Astrocyte (in vitro differentiated cells and primary cell): ENCODE measurements around the gene MEIKIN. TPM values are rescaled to one million over a fixed set of nuclear protein-coding genes. Genes with fewer than 3 reads are reported as not detected.

Experiments used
- DNase-seq: peaks from one replicate; pipeline ENCODE4 v3.0.0-alpha.2; 2010; ENCODE audit warnings: low read depth
- FAIRE-seq: peaks from 2 replicates; lab custom pipeline; 2011; peaks lifted over from hg19 to GRCh38; lab: Jason Lieb, UNC
- H2AFZ ChIP-seq: 2 replicates; pipeline ENCODE4 v1.6.0; 2012; ENCODE audit warnings: low read depth, low read length, inconsistent platforms
- H3K27ac ChIP-seq: 2 replicates; pipeline ENCODE4 v1.5.1; 2011; ENCODE audit warnings: low read depth, low read length, inconsistent platforms
- H3K27me3 ChIP-seq: 2 replicates; pipeline ENCODE4 v1.6.0; 2011; ENCODE audit warnings: low read length, inconsistent platforms; ENCODE audit not compliant: insufficient read depth
- H3K36me3 ChIP-seq: 2 replicates; pipeline ENCODE4 v1.5.1; 2011; ENCODE audit warnings: low read length, inconsistent platforms; ENCODE audit not compliant: insufficient read depth
- H3K4me1 ChIP-seq: 2 replicates; pipeline ENCODE4 v1.5.1; 2011; ENCODE audit warnings: low read length, inconsistent platforms; ENCODE audit not compliant: insufficient read depth
- H3K4me2 ChIP-seq: 2 replicates; pipeline ENCODE4 v1.6.0; 2012; ENCODE audit warnings: low read length, inconsistent platforms
- H3K4me3 ChIP-seq: 2 replicates; pipeline ENCODE4 v1.5.1; 2011; ENCODE audit warnings: low read depth, mild to moderate bottlenecking, low read length, inconsistent platforms; ENCODE audit not compliant: insufficient read depth
- H3K79me2 ChIP-seq: 2 replicates; pipeline ENCODE4 v1.6.0; 2012; ENCODE audit warnings: mild to moderate bottlenecking, low read length, inconsistent platforms; ENCODE audit not compliant: insufficient read depth
- H3K9ac ChIP-seq: 2 replicates; pipeline ENCODE4 v1.6.0; 2012; ENCODE audit warnings: mild to moderate bottlenecking, low read length, inconsistent platforms
- H3K9me3 ChIP-seq: 2 replicates; pipeline ENCODE4 v1.5.1; 2012; ENCODE audit warnings: low read depth, mild to moderate bottlenecking, low read length, inconsistent platforms; ENCODE audit not compliant: insufficient read depth
- H4K20me1 ChIP-seq: 2 replicates; pipeline ENCODE4 v1.6.0; 2012; ENCODE audit warnings: low read length, inconsistent platforms; ENCODE audit not compliant: insufficient read depth
- H3K27ac Mint-ChIP-seq: one replicate; pipeline ENCODE4 v1.8.0; 2021; ENCODE audit warnings: mild to moderate bottlenecking, mixed read lengths; ENCODE audit not compliant: unreplicated experiment
- H3K27me3 Mint-ChIP-seq: one replicate; pipeline ENCODE4 v1.8.0; 2021; ENCODE audit warnings: low read depth, mixed read lengths; ENCODE audit not compliant: unreplicated experiment
- H3K36me3 Mint-ChIP-seq: one replicate; pipeline ENCODE4 v1.8.0; 2021; ENCODE audit warnings: low read depth, mixed read lengths; ENCODE audit not compliant: unreplicated experiment
- H3K4me1 Mint-ChIP-seq: one replicate; pipeline ENCODE4 v1.8.0; 2021; ENCODE audit warnings: low read depth, mixed read lengths; ENCODE audit not compliant: unreplicated experiment
- H3K4me3 Mint-ChIP-seq: one replicate; pipeline ENCODE4 v1.8.0; 2021; ENCODE audit warnings: mild to moderate bottlenecking, moderate library complexity, mixed read lengths; ENCODE audit not compliant: unreplicated experiment
- H3K9me3 Mint-ChIP-seq: one replicate; pipeline ENCODE4 v1.8.0; 2021; ENCODE audit warnings: mild to moderate bottlenecking, mixed read lengths; ENCODE audit not compliant: unreplicated experiment
- CTCF ChIP-seq: IDR thresholded peaks from 2 replicates; pipeline ENCODE4 v1.5.1; 2011; ENCODE audit warnings: low read depth, mild to moderate bottlenecking, inconsistent platforms, low read length, moderate library complexity; ENCODE audit not compliant: insufficient read depth
- EZH2 ChIP-seq: IDR thresholded peaks from 2 replicates; pipeline ENCODE4 v1.6.1; 2012; ENCODE audit warnings: mild to moderate bottlenecking, low read length, inconsistent platforms; ENCODE audit not compliant: insufficient read depth
- total RNA-seq: library from RNA; stranded (reverse); gene quantifications from 2 replicates; pipeline ENCODE4 v1.2.1, GENCODE V29; 2021

The MEIKIN gene
- total RNA-seq, 1 donor from 2014 or later, result not detected

DNA sequence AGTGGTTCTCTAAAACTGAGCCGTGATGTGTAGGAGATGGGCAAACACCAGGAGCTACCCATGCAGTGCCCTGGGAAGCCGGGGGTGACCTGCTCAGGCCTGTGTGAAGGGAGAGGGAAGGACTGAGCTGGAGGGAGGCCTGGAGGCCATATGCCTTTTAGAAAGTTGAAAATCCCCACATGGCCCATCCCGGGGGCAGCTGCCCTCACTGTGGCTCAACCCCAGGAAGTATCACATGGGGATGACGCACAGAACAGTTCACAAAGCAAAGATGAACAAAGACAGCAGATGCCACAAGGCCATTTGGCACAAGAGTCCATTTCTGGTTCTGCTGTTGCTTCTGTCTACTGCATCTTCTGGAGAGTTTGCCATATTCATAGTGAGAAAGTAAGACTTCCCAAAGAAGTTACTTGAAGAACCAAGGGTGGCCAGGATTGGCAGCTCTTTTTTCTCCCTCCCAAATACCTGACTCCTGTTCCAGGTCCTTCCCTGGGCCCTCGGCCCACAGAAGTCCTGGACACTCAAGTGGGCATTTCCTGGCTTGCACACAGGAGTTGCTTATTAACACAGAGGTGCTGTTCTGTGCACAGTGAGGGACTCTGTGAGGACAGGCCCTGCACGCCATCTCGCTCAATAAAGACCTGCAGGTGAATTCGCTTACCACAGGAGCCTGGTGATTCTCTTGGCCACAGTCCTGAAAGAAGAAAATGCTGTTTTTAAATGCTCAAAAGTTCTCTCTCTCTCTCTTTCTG is 40.9 kb upstream of the MEIKIN start:
- H3K4me3 ChIP-seq, result no peak overlapping the region
- no peaks in the 10 kb centered on the region for H3K36me3 ChIP-seq
- H3K4me1 ChIP-seq, result no peaks in the 10 kb centered on the region
- Mint-ChIP-seq H3K4me1 (peaks cover 18% of the 10 kb centered on the region), H3K27ac (no peak overlapping the region), H3K27me3 (peaks cover 34% of the 10 kb centered on the region), H3K36me3 (no peaks in the 10 kb centered on the region), H3K9me3 (peaks cover 3% of the 10 kb centered on the region), H3K4me3 (no peak overlapping the region)
- H3K79me2 ChIP-seq, result no peaks in the 10 kb centered on the region
- H3K27me3 ChIP-seq, result no peaks in the 10 kb centered on the region
- H3K4me2 ChIP-seq, result no peak overlapping the region
- no peak overlapping the region for H3K9ac ChIP-seq
- no peaks in the 10 kb centered on the region for H4K20me1 ChIP-seq
- H3K27ac ChIP-seq, result no peak overlapping the region
- H3K9me3 ChIP-seq, result no peaks in the 10 kb centered on the region
- FAIRE-seq (no peak), DNase-seq (no peak)
- TF ChIP-seq EZH2, result no peak
- no peak for TF ChIP-seq CTCF
- H2AFZ ChIP-seq, result no peak overlapping the region

- Histone ChIP-seq H3K9ac (no peak overlapping the region), H3K4me2 (no peak overlapping the region), H3K4me3 (no peak overlapping the region), H3K9me3 (no peaks in the 10 kb centered on the region), H2AFZ (no peak overlapping the region), H3K4me1 (no peaks in the 10 kb centered on the region), H3K36me3 (no peaks in the 10 kb centered on the region), H3K79me2 (no peaks in the 10 kb centered on the region), H3K27ac (no peak overlapping the region), H3K27me3 (no peaks in the 10 kb centered on the region), H4K20me1 (no peaks in the 10 kb centered on the region)
- no peak overlapping the region for H3K4me3 Mint-ChIP-seq
- H3K36me3 Mint-ChIP-seq, result no peaks in the 10 kb centered on the region
- H3K4me1 Mint-ChIP-seq, result peaks cover 18% of the 10 kb centered on the region
- TF ChIP-seq EZH2 (no peak), CTCF (no peak)
- DNase-seq (no peak), FAIRE-seq (no peak)
- H3K9me3 Mint-ChIP-seq, result peaks cover 3% of the 10 kb centered on the region
- H3K27ac Mint-ChIP-seq, result no peak overlapping the region
- peaks cover 35% of the 10 kb centered on the region for H3K27me3 Mint-ChIP-seq
These were observed 39.6 kb upstream of the MEIKIN start for GRCh38 chr5:131984956-131985665.
